RWPE2 (cell line): Measurements from ENCODE around the gene CWF19L2.

ENCODE experiments used
- ATAC-seq: fragments of 200-7000 bp; cut with Tn5 transposase; 3 replicates; pipeline ENCODE4 v1.9.1; 2021; ENCODE audit warnings: low read depth
- DNase-seq: peaks from one replicate; pipeline ENCODE4 v3.0.0-alpha.2; 2020; ENCODE audit warnings: low spot score
- H3K27ac ChIP-seq: fragments of 450-650 bp; 2 replicates; pipeline ENCODE4 v1.5.1; 2017; ENCODE audit warnings: mild to moderate bottlenecking; ENCODE audit not compliant: poor library complexity, severe bottlenecking
- H3K27me3 ChIP-seq: fragments of 250-450 bp; sonication (Bioruptor Pico); 2 replicates; pipeline ENCODE4 v1.5.1; 2021; ENCODE audit warnings: mild to moderate bottlenecking, moderate library complexity; ENCODE audit not compliant: insufficient read depth, poor library complexity, severe bottlenecking
- H3K36me3 ChIP-seq: fragments of 250-450 bp; sonication (Bioruptor Pico); 2 replicates; pipeline ENCODE4 v1.5.1; 2020; ENCODE audit warnings: low read depth, mild to moderate bottlenecking, moderate library complexity
- H3K4me1 ChIP-seq: fragments of 250-450 bp; sonication (Bioruptor Pico); 2 replicates; pipeline ENCODE4 v1.5.1; 2021; ENCODE audit warnings: mild to moderate bottlenecking, moderate library complexity; ENCODE audit not compliant: insufficient read depth, poor library complexity, severe bottlenecking
- H3K4me3 ChIP-seq: fragments of 250-450 bp; sonication (Bioruptor Pico); 2 replicates; pipeline ENCODE4 v1.5.1; 2021; ENCODE audit warnings: mild to moderate bottlenecking, moderate library complexity; ENCODE audit not compliant: severe bottlenecking
- H3K9me3 ChIP-seq: fragments of 250-450 bp; sonication (Bioruptor Pico); 2 replicates; pipeline ENCODE4 v1.5.1; 2021; ENCODE audit warnings: mild to moderate bottlenecking, moderate library complexity; ENCODE audit not compliant: severe bottlenecking
- CTCF ChIP-seq: fragments of 450-650 bp; IDR thresholded peaks from one replicate; pipeline ENCODE4 v1.5.1; 2017; ENCODE audit warnings: mild to moderate bottlenecking, moderate library complexity; ENCODE audit not compliant: poor library complexity, severe bottlenecking

Gene CWF19L2

GRCh38 chr11:107337917-107338316 lies 119.7 kb downstream of the CWF19L2 start:
- Histone ChIP-seq H3K27me3 (no peaks in the 10 kb centered on the region), H3K4me1 (no peaks in the 10 kb centered on the region), H3K36me3 (no peaks in the 10 kb centered on the region), H3K27ac (no peak overlapping the region), H3K9me3 (no peaks in the 10 kb centered on the region), H3K4me3 (no peak overlapping the region)
- DNase-seq (no peak), ATAC-seq (no peak)
- TF ChIP-seq CTCF = no peak

- DNase-seq (no peak), ATAC-seq (no peak)
- no peak for TF ChIP-seq CTCF
- Histone ChIP-seq H3K27ac (no peak overlapping the region), H3K4me1 (no peaks in the 10 kb centered on the region), H3K9me3 (no peaks in the 10 kb centered on the region), H3K36me3 (peaks cover 6% of the 10 kb centered on the region), H3K4me3 (no peak overlapping the region), H3K27me3 (no peaks in the 10 kb centered on the region)
Measured at GRCh38 chr11:107331728-107332127, 125.9 kb downstream of the CWF19L2 start.

GRCh38 chr11:107329164-107329563 lies 128.5 kb downstream of the CWF19L2 start:
- ATAC-seq (no peak), DNase-seq (no peak)
- H3K4me3 ChIP-seq = no peak overlapping the region
- H3K4me1 ChIP-seq = no peaks in the 10 kb centered on the region
- H3K27ac ChIP-seq = no peak overlapping the region
- H3K27me3 ChIP-seq = no peaks in the 10 kb centered on the region
- peaks cover 9% of the 10 kb centered on the region for H3K36me3 ChIP-seq
- H3K9me3 ChIP-seq = no peaks in the 10 kb centered on the region
- no peak for TF ChIP-seq CTCF

- no peaks in the 10 kb centered on the region for H3K4me1 ChIP-seq
- H3K27me3 ChIP-seq = no peaks in the 10 kb centered on the region
- H3K27ac ChIP-seq = no peak overlapping the region
- no peaks in the 10 kb centered on the region for H3K36me3 ChIP-seq
- DNase-seq (no peak), ATAC-seq (no peak)
- H3K4me3 ChIP-seq = no peak overlapping the region
- no peak for TF ChIP-seq CTCF
- H3K9me3 ChIP-seq = no peaks in the 10 kb centered on the region
Measured at GRCh38 chr11:107316426-107316825, 141.2 kb downstream of the CWF19L2 start.

GRCh38 chr11:107307991-107308390 lies 149.6 kb downstream of the CWF19L2 start:
- H3K27me3 ChIP-seq = no peaks in the 10 kb centered on the region
- 0 out of 2 replicates have a peak, but pooled peaks cover 6% of the 10 kb centered on the region for H3K36me3 ChIP-seq
- H3K9me3 ChIP-seq = no peaks in the 10 kb centered on the region
- no peak for TF ChIP-seq CTCF
- DNase-seq (no peak), ATAC-seq (no peak)
- no peak overlapping the region for H3K27ac ChIP-seq
- no peak overlapping the region for H3K4me3 ChIP-seq
- no peaks in the 10 kb centered on the region for H3K4me1 ChIP-seq
